Non-pigmented ciliary epithelial cell (primary cell): ENCODE measurements around the gene HOXB7.

ENCODE experiments used
- DNase-seq: peaks from one replicate; pipeline ENCODE4 v3.0.0-alpha.2; 2010; ENCODE audit warnings: low read depth

Gene HOXB7

GRCh38 chr17:48610282-48611211, at the start of gene HOXB7:
HOXB7 (minus strand) TSS chr17:48611017; CDS start chr17:48610918, 99 bp downstream.
- DNase-seq: no peak

- DNase-seq: no peak
Observed at GRCh38 chr17:48655913-48656312, 45.1 kb upstream of the HOXB7 start.

GRCh38 chr17:48649741-48650140, 38.9 kb upstream of the HOXB7 start:
- DNase-seq: no peak

GRCh38 chr17:48647963-48648245, 37.1 kb upstream of the HOXB7 start:
- DNase-seq: no peak

GRCh38 chr17:48647103-48647962, 36.5 kb upstream of the HOXB7 start:
- no peak for DNase-seq

- DNase-seq: no peak
Observed at GRCh38 chr17:48646183-48647102, 35.6 kb upstream of the HOXB7 start.

GRCh38 chr17:48645639-48646182, 34.9 kb upstream of the HOXB7 start:
- no peak for DNase-seq

- no peak for DNase-seq
Observed at GRCh38 chr17:48644910-48645557, 34.2 kb upstream of the HOXB7 start.

- no peak for DNase-seq
Observed at GRCh38 chr17:48644159-48644558, 33.3 kb upstream of the HOXB7 start.

- no peak for DNase-seq
Observed at GRCh38 chr17:48643697-48644012, 32.8 kb upstream of the HOXB7 start.

- DNase-seq: no peak
Observed at GRCh38 chr17:48642843-48643696, 32.3 kb upstream of the HOXB7 start.

GRCh38 chr17:48642059-48642842, 31.4 kb upstream of the HOXB7 start:
- no peak for DNase-seq

- no peak for DNase-seq
Observed at GRCh38 chr17:48641541-48642058, 30.8 kb upstream of the HOXB7 start.

- DNase-seq: no peak
Observed at GRCh38 chr17:48640858-48641180, 30.0 kb upstream of the HOXB7 start.

- DNase-seq: no peak
Observed at GRCh38 chr17:48639982-48640857, 29.4 kb upstream of the HOXB7 start.

GRCh38 chr17:48639136-48639535, 28.3 kb upstream of the HOXB7 start:
- DNase-seq: no peak

GRCh38 chr17:48637323-48638260, 26.8 kb upstream of the HOXB7 start:
- DNase-seq: peak; percentile 17
